Cardiac muscle cell (in vitro differentiated cells and primary cell): Measurements from ENCODE around the gene CAPN3. TPM values are rescaled to one million over a fixed set of nuclear protein-coding genes. Genes with fewer than 3 reads are reported as not detected.
A peak's percentile ranks its signal among the peaks of the same experiment; 100 is the strongest.

Experiments
- DNase-seq, 2 donors: peaks; one replicate each; pipeline versions ENCODE4 v3.0.0 to v3.0.0-alpha.2; 2010 to 2017; ENCODE audit warnings: low read depth in 1 of 2, low spot score in 1 of 2
- H3K27ac ChIP-seq: fragments of 200-600 bp; sonication (generic); 2 replicates; pipeline ENCODE4 v1.5.1; 2016
- H3K27me3 ChIP-seq: fragments of 200-600 bp; sonication (generic); 2 replicates; pipeline ENCODE4 v1.6.0; 2016; ENCODE audit warnings: control low read depth
- H3K36me3 ChIP-seq: fragments of 200-600 bp; sonication (generic); 2 replicates; pipeline ENCODE4 v1.5.1; 2016; ENCODE audit warnings: control low read depth
- H3K4me1 ChIP-seq: fragments of 200-600 bp; sonication (generic); 2 replicates; pipeline ENCODE4 v1.8.1; 2017; ENCODE audit warnings: low read depth, mild to moderate bottlenecking, mixed run types
- H3K4me3 ChIP-seq: fragments of 200-600 bp; sonication (generic); 2 replicates; pipeline ENCODE4 v1.5.1; 2016; ENCODE audit warnings: mild to moderate bottlenecking
- H3K9me3 ChIP-seq: fragments of 200-600 bp; sonication (generic); 2 replicates; pipeline ENCODE4 v1.5.1; 2017; ENCODE audit warnings: low read depth, mild to moderate bottlenecking, control low read depth
- polyA plus RNA-seq: library from polyadenylated mRNA; unstranded; fragments of >200 nt; fragmentation: Nextera tagmentation; extraction: Ambion mirVana; gene quantifications from 2 replicates; pipeline ENCODE4 v1.2.1, GENCODE V29; 2016
- total RNA-seq: library from RNA; depleted of rRNA; stranded (reverse); fragments of >200 nt; gene quantifications from 2 replicates; pipeline ENCODE4 v1.2.3, GENCODE V29; 2016
- TF ChIP-seq, protein P1 (sequence below): IDR thresholded peaks from 2 replicates; pipeline ENCODE4 v1.5.1; 2012; ENCODE audit warnings: low read depth, mild to moderate bottlenecking, low read length

Gene CAPN3
- total and polyA plus RNA-seq, 2 experiments from 2014 or later = 47.0 to 88.3 TPM

DNA sequence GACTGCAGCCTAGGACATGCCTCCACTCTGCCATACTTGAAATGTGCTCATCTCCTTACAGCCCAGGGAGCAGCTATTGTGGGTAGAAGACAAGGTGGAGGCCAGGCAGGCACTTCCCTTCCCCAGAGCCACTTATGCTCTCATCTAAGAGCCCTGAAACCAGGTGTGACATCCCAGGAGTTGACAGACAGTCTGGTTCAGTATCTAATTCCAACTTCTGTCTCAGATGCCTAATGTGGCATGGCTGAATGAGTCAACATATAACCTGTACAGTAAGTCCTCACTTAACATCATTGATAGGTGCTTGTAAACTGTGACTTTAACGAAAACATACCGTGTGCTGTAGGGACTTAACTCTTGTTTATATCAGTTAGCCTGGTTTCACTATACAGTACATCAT is 1.2 kb upstream of the CAPN3 start:
- DNase-seq = no peak
- Histone ChIP-seq H3K36me3 (no peaks in the 10 kb centered on the region), H3K27ac (peak overlapping the region; percentile 77), H3K27me3 (no peaks in the 10 kb centered on the region), H3K4me3 (no peak overlapping the region), H3K4me1 (peaks cover 64% of the 10 kb centered on the region), H3K9me3 (no peaks in the 10 kb centered on the region)
- TF ChIP-seq, protein P1, sequence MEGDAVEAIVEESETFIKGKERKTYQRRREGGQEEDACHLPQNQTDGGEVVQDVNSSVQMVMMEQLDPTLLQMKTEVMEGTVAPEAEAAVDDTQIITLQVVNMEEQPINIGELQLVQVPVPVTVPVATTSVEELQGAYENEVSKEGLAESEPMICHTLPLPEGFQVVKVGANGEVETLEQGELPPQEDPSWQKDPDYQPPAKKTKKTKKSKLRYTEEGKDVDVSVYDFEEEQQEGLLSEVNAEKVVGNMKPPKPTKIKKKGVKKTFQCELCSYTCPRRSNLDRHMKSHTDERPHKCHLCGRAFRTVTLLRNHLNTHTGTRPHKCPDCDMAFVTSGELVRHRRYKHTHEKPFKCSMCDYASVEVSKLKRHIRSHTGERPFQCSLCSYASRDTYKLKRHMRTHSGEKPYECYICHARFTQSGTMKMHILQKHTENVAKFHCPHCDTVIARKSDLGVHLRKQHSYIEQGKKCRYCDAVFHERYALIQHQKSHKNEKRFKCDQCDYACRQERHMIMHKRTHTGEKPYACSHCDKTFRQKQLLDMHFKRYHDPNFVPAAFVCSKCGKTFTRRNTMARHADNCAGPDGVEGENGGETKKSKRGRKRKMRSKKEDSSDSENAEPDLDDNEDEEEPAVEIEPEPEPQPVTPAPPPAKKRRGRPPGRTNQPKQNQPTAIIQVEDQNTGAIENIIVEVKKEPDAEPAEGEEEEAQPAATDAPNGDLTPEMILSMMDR = no peak

DNA sequence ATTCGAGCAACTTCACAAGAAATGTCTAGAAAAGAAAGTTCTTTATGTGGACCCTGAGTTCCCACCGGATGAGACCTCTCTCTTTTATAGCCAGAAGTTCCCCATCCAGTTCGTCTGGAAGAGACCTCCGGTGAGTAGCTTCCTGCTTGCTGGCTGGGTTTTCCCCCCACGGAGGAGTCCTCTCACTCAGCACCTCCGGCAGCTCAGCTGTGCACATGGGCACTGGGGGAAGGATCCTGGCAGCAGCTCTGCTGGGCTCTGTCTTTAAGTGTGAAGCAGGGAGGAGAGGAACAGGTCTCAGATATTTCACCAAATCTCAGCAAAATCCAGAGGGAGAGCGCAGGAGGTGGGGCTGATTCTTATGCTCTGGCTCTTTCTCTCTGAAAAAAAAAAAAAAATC is 684 bp downstream of the CAPN3 start:
- H3K4me3 ChIP-seq = peak overlapping the region; percentile 15
- H3K27ac ChIP-seq = peak overlapping the region; percentile 77
- TF ChIP-seq, protein P1 = no peak
- no peaks in the 10 kb centered on the region for H3K27me3 ChIP-seq
- DNase-seq = peak in 1 of 2 donors; percentile 34
- H3K9me3 ChIP-seq = no peaks in the 10 kb centered on the region
- peaks cover 48% of the 10 kb centered on the region for H3K4me1 ChIP-seq
- H3K36me3 ChIP-seq = no peaks in the 10 kb centered on the region

DNA sequence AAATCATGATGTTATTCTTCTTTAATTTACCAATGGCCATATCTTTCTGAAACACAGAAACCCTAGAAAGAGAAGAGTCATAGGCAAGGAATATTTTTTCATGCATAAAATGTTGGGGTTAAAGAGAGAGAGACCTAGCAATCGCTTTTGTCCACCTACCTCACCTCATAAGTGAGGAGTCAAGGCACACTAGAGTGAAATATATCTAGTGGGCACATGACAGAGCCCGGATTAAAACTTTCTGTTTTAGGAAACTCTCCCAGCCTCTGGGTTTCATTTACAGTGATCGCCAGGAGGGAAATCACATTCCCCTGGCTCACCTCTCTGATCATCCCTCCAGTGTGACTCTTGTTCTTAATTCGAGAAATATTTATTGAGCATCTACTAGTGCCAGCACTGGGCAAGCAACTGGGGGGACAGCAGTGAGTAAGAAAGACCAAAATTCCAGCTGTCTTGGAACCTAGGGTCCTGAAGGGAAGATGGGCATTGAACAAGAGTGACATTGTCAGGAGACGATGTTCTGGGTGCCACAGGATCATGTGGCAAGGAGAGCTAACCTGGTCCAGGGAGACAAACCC is 1.3 kb downstream of the CAPN3 start:
- peaks cover 47% of the 10 kb centered on the region for H3K4me1 ChIP-seq
- H3K36me3 ChIP-seq = no peaks in the 10 kb centered on the region
- H3K27ac ChIP-seq = peak overlapping the region; percentile 77
- TF ChIP-seq, protein P1 = no peak
- H3K4me3 ChIP-seq = peak overlapping the region; percentile 15
- DNase-seq = no peak
- no peaks in the 10 kb centered on the region for H3K9me3 ChIP-seq
- no peaks in the 10 kb centered on the region for H3K27me3 ChIP-seq

DNA sequence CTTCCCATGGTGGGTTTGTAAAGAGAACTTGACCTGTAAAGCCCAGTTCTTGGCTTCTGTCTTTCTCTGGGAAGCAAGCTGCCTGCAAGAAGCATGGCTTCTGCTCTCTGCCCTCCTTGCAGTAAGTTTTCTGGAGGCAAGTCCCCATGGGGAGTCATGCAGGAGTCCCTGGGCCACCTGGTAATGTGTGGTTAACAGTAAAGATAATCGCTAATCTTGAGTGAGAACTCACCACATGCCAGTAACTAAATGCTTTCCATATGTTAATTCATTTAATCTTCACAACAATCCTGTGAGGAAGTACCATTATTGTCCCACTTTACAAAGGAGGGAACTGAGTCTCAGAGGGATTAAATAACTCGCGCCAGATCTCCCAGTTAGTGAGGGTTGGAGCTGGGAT is 4.2 kb downstream of the CAPN3 start:
- TF ChIP-seq, protein P1 = no peak
- Histone ChIP-seq H3K36me3 (no peaks in the 10 kb centered on the region), H3K27me3 (no peaks in the 10 kb centered on the region), H3K27ac (no peak overlapping the region), H3K4me3 (no peak overlapping the region), H3K9me3 (no peaks in the 10 kb centered on the region), H3K4me1 (peaks cover 37% of the 10 kb centered on the region)
- no peak for DNase-seq

DNA sequence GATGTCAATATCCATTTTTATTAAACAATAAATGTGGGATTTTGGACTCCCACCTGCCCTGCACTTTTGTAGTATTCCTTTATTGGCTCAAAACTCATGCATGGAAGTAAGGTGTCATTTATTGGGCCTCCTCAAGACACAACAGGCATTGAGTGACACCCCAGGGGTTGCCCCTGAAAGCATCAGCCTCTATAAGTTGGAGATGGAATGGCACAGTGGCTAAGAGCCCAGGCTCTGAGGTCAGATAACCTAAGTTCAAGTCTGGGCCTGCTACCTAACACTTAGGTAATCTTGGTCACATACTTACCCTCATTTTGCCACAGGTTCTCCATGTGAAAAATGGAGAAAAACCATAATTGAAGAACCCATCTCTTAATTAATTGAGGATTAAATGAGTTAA is 4.6 kb downstream of the CAPN3 start:
- Histone ChIP-seq H3K9me3 (no peaks in the 10 kb centered on the region), H3K27ac (no peak overlapping the region), H3K36me3 (no peaks in the 10 kb centered on the region), H3K27me3 (no peaks in the 10 kb centered on the region), H3K4me3 (no peak overlapping the region), H3K4me1 (peaks cover 33% of the 10 kb centered on the region)
- TF ChIP-seq, protein P1 = no peak
- no peak for DNase-seq
